Activated T-cell treated with anti-CD3 and anti-CD28 coated beads for 48 hours (primary cell): Measurements from ENCODE around the gene TPCN1.
A peak's percentile ranks its signal among the peaks of the same experiment; 100 is the strongest.

Source experiments
- DNase-seq: peaks from one replicate; pipeline ENCODE4 v3.0.0-alpha.2; 2020; ENCODE audit warnings: low read depth

TPCN1 gene

GRCh38 chr12:113242026-113242418, 20.8 kb downstream of the TPCN1 start:
- DNase-seq = no peak

GRCh38 chr12:113242560-113242959, 21.3 kb downstream of the TPCN1 start:
- DNase-seq = no peak

- DNase-seq = no peak
Observed at GRCh38 chr12:113244047-113244460, 22.8 kb downstream of the TPCN1 start.

GRCh38 chr12:113244478-113244958, 23.3 kb downstream of the TPCN1 start:
- no peak for DNase-seq

GRCh38 chr12:113245695-113246477, 24.6 kb downstream of the TPCN1 start:
- DNase-seq = no peak

- DNase-seq = no peak
Observed at GRCh38 chr12:113246478-113247122, 25.3 kb downstream of the TPCN1 start.

- no peak for DNase-seq
Observed at GRCh38 chr12:113247123-113248050, 26.1 kb downstream of the TPCN1 start.

- no peak for DNase-seq
Observed at GRCh38 chr12:113248051-113248825, 27.0 kb downstream of the TPCN1 start.

- no peak for DNase-seq
Observed at GRCh38 chr12:113248842-113249435, 27.7 kb downstream of the TPCN1 start.

GRCh38 chr12:113249546-113249945, 28.3 kb downstream of the TPCN1 start:
- no peak for DNase-seq

- DNase-seq = no peak
Observed at GRCh38 chr12:113250045-113250444, 28.8 kb downstream of the TPCN1 start.

- DNase-seq = no peak
Observed at GRCh38 chr12:113251404-113252070, 30.3 kb downstream of the TPCN1 start.

- no peak for DNase-seq
Observed at GRCh38 chr12:113252494-113252893, 31.2 kb downstream of the TPCN1 start.

GRCh38 chr12:113253532-113254285, 32.4 kb downstream of the TPCN1 start:
- no peak for DNase-seq

- no peak for DNase-seq
Observed at GRCh38 chr12:113254298-113254697, 33.0 kb downstream of the TPCN1 start.

GRCh38 chr12:113257564-113257963, 36.3 kb downstream of the TPCN1 start:
- no peak for DNase-seq

- no peak for DNase-seq
Observed at GRCh38 chr12:113260127-113260526, 38.9 kb downstream of the TPCN1 start.

- DNase-seq = no peak
Observed at GRCh38 chr12:113260636-113261300, 39.5 kb downstream of the TPCN1 start.

- DNase-seq = peak; percentile 14
Observed at GRCh38 chr12:113261847-113262470, 40.7 kb downstream of the TPCN1 start.
